SK-N-SH treated with all-trans-retinoic acid at 6 μM for 48 hours (cell line): ENCODE measurements around the gene DNAJB5.
"Not testable (repeated sequence)": the region's sequence is repeated elsewhere in the genome, so short reads cannot be mapped to it uniquely, and the experiment has no call there.

Experiments
- ARNTL ChIP-seq: fragments of 450-650 bp; formaldehyde crosslinking; IDR thresholded peaks from 2 replicates; pipeline ENCODE4 v1.5.0; 2020; ENCODE audit warnings: low read depth, mild to moderate bottlenecking, moderate library complexity, borderline replicate concordance
- RARB ChIP-seq: fragments of 250-450 bp; sonication (Bioruptor Pico); IDR thresholded peaks from 2 replicates; pipeline ENCODE4 v1.8.0; 2021; ENCODE audit warnings: mild to moderate bottlenecking, moderate library complexity
- ZFP3 ChIP-seq: fragments of 250-450 bp; sonication (Bioruptor Pico); IDR thresholded peaks from 2 replicates; pipeline ENCODE4 v1.5.0; 2020; ENCODE audit warnings: mild to moderate bottlenecking, moderate library complexity
- ZFP30 ChIP-seq: fragments of 450-650 bp; formaldehyde crosslinking; IDR thresholded peaks from 2 replicates; pipeline ENCODE4 v1.5.0; 2022; ENCODE audit warnings: mild to moderate bottlenecking, moderate library complexity
- TF ChIP-seq, protein P1 (sequence below): fragments of 250-450 bp; sonication (Bioruptor Pico); IDR thresholded peaks from 2 replicates; pipeline ENCODE4 v1.8.0; 2021; ENCODE audit warnings: low read depth, mild to moderate bottlenecking, moderate library complexity, borderline replicate concordance
- TF ChIP-seq, protein P2 (sequence below): fragments of 250-450 bp; sonication (Bioruptor Pico); IDR thresholded peaks from 2 replicates; pipeline ENCODE4 v1.5.1; 2021; ENCODE audit warnings: mild to moderate bottlenecking, moderate library complexity

DNA sequence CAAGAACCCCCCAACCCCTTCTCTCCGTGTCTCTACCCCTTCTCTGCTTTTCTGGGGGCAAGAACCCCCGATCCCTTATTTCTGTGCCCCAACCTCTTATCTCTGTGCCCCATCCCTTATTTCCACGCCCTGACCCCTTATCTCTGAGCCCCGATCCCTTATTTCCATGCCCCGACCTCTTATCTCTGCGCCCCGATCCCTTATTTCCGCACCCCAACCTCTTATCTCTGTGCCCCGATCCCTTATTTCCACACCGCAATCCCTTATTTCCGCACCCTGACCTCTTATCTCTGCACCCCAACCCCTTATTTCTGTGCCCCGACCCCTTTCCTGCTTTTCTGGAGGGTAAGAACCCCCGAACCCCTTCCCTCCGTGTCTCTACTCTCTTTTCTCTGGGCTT lies 14.8 kb downstream of the DNAJB5 start:
- TF ChIP-seq, protein P1, sequence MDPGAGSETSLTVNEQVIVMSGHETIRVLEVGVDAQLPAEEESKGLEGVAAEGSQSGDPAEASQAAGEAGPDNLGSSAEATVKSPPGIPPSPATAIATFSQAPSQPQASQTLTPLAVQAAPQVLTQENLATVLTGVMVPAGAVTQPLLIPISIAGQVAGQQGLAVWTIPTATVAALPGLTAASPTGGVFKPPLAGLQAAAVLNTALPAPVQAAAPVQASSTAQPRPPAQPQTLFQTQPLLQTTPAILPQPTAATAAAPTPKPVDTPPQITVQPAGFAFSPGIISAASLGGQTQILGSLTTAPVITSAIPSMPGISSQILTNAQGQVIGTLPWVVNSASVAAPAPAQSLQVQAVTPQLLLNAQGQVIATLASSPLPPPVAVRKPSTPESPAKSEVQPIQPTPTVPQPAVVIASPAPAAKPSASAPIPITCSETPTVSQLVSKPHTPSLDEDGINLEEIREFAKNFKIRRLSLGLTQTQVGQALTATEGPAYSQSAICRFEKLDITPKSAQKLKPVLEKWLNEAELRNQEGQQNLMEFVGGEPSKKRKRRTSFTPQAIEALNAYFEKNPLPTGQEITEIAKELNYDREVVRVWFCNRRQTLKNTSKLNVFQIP (CRISPR knock-in tag): not testable (repeated sequence)
- not testable (repeated sequence) for TF ChIP-seq RARB; ZFP3 (CRISPR knock-in tag); ZFP30 (CRISPR knock-in tag); ARNTL
- TF ChIP-seq, protein P2, sequence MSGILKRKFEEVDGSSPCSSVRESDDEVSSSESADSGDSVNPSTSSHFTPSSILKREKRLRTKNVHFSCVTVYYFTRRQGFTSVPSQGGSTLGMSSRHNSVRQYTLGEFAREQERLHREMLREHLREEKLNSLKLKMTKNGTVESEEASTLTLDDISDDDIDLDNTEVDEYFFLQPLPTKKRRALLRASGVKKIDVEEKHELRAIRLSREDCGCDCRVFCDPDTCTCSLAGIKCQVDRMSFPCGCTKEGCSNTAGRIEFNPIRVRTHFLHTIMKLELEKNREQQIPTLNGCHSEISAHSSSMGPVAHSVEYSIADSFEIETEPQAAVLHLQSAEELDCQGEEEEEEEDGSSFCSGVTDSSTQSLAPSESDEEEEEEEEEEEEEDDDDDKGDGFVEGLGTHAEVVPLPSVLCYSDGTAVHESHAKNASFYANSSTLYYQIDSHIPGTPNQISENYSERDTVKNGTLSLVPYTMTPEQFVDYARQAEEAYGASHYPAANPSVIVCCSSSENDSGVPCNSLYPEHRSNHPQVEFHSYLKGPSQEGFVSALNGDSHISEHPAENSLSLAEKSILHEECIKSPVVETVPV: not testable (repeated sequence)
